Left lung (tissue), 10 donors: Measurements from ENCODE around the gene CEP97. TPM values are rescaled to one million over a fixed set of nuclear protein-coding genes. Genes with fewer than 3 reads are reported as not detected.

Experiments
- ATAC-seq: fragments of 200-7000 bp; cut with Tn5 transposase; one replicate; pipeline ENCODE4 v1.9.1; 2020; ENCODE audit warnings: moderate library complexity
- DNase-seq, 4 donors: peaks; one replicate each; pipeline ENCODE4 v3.0.0-alpha.2; 2013 to 2020
- H3K27ac ChIP-seq, 2 donors: fragments of 200-600 bp; sonication (generic) in 1 of 2; one replicate each; pipeline versions ENCODE4 v1.5.0 to v1.8.0; 2020 to 2021
- H3K27me3 ChIP-seq, 2 donors: fragments of 200-600 bp; sonication (generic) in 1 of 2; one replicate each; pipeline versions ENCODE4 v1.5.0 to v1.8.0; 2020 to 2021
- H3K36me3 ChIP-seq, 2 donors: fragments of 200-600 bp; sonication (generic) in 1 of 2; one replicate each; pipeline versions ENCODE4 v1.5.0 to v1.8.0; 2020 to 2021
- H3K4me1 ChIP-seq, 2 donors: fragments of 200-600 bp; one replicate each; pipeline ENCODE4 v1.8.0; 2021
- H3K4me3 ChIP-seq, 2 donors: fragments of 200-600 bp; sonication (generic) in 1 of 2; one replicate each; pipeline versions ENCODE4 v1.5.0 to v1.8.0; 2020 to 2021; ENCODE audit warnings: mild to moderate bottlenecking in 1 of 2
- H3K9me3 ChIP-seq, 2 donors: fragments of 200-600 bp; sonication (generic) in 1 of 2; one replicate each; pipeline versions ENCODE4 v1.5.0 to v1.8.0; 2020 to 2021
- intact Hi-C, 2 donors: fragments of 100-400 bp; cut with DNase I; formaldehyde crosslinking; loops; one replicate each; pipeline versions ENCODE4 v1.11.2 to v1.14.2; 2022
- polyA plus RNA-seq, 6 donors: library from polyadenylated mRNA; unstranded; fragments of 120-200 nt; gene quantifications; one replicate each; pipeline ENCODE4 v1.2.1, GENCODE V29; 2013; ENCODE audit not compliant: insufficient read length in 6 of 6
- total RNA-seq, 2 donors: library from RNA; stranded (reverse); fragmentation: NEBNext Ultra II Directional; extraction: Animal tissue kit (Norgen Biotek cat#: 25700); gene quantifications; one replicate each; pipeline ENCODE4 v1.2.1, GENCODE V29; 2021
- TF ChIP-seq, protein P1 (sequence below), 2 donors: fragments of 200-600 bp; sonication (generic) in 1 of 2; IDR thresholded peaks; one replicate each; pipeline versions ENCODE4 v1.5.0 to v1.8.0; 2021; ENCODE audit warnings: antibody characterized with exemption in 2 of 2
- donor health status: DM: no; HTN: yes; CAD: no.
- donor health status: DM: no; HTN: no; CAD: no.

CEP97 gene
- total and polyA plus RNA-seq, 8 donors = 8.5 to 23.7 (median 19.5) TPM

DNA sequence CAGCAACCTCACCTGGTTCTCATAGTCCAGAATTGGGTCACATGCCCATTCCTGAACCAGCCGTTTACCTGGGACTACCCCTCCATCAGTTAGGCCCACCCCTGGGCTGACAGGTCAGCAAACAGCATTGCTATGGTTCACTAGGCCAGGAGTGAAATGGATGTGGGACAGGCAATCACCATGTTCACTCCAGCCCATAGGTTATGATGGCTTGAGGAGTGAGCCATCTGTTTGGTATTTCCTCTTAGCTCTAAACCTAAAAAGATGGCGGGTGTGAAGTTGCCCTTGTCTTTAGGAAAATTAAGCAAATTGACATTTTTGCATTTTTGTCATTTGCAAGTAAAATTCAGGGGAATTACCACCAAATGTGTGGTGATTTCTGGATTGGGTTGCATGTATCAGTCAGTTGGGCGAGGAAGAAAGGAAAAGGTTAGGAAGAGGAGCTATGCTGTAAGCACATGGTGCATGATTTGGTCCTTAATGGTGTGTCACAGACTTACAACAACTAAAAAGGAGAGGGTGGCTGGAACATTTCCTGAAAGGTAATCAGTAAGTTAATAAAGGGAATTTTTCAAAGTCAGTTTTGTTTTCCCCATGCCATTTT, 71.8 kb downstream of the CEP97 start:
- ATAC-seq = no peak

DNA sequence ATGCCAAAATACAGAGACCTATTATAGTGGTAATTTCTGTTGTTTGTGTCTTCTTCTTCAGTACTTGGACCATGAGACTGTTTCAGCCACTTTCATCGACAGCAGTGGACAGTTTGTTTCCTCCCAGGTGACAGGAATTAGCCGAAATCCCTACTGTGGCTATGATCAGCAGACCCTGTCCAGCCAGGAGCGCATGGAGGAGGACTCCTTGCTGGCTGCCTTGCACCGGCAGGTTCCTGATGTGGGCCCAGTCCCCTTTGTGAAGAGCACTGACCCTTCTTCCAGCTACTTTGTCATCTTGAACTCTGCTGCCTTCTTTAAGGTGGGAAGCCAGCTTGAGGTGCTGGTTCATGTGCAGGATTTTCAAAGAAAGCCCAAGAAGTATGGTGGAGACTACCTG, 76.8 kb downstream of the CEP97 start:
- Histone ChIP-seq H3K27me3 (no peaks in the 10 kb centered on the region), H3K27ac (no peak overlapping the region), H3K9me3 (no peaks in the 10 kb centered on the region), H3K4me1 (peaks cover 0 to 9% of the 10 kb centered on the region in 2 donors), H3K4me3 (no peak overlapping the region), H3K36me3 (peaks cover 0 to 32% of the 10 kb centered on the region in 2 donors)
- intact Hi-C loops = no loop called here
- DNase-seq (no peak), ATAC-seq (no peak)
- TF ChIP-seq, protein P1, sequence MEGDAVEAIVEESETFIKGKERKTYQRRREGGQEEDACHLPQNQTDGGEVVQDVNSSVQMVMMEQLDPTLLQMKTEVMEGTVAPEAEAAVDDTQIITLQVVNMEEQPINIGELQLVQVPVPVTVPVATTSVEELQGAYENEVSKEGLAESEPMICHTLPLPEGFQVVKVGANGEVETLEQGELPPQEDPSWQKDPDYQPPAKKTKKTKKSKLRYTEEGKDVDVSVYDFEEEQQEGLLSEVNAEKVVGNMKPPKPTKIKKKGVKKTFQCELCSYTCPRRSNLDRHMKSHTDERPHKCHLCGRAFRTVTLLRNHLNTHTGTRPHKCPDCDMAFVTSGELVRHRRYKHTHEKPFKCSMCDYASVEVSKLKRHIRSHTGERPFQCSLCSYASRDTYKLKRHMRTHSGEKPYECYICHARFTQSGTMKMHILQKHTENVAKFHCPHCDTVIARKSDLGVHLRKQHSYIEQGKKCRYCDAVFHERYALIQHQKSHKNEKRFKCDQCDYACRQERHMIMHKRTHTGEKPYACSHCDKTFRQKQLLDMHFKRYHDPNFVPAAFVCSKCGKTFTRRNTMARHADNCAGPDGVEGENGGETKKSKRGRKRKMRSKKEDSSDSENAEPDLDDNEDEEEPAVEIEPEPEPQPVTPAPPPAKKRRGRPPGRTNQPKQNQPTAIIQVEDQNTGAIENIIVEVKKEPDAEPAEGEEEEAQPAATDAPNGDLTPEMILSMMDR (IDR thresholded peaks at IDR 0.05) = no peak

More for the DNA sequence above, 71.8 kb downstream of the CEP97 start:
- H3K4me3 ChIP-seq = no peak overlapping the region
- TF ChIP-seq, protein P1 (IDR thresholded peaks at IDR 0.05) = no peak
- no peak for DNase-seq
- H3K27ac ChIP-seq = no peak overlapping the region
- H3K4me1 ChIP-seq = peaks cover 0 to 5% of the 10 kb centered on the region in 2 donors
- no peaks in the 10 kb centered on the region for H3K27me3 ChIP-seq
- H3K9me3 ChIP-seq = peaks cover 0 to 6% of the 10 kb centered on the region in 2 donors
- intact Hi-C loops = no loop called here
- H3K36me3 ChIP-seq = peaks cover 0 to 45% of the 10 kb centered on the region in 2 donors

DNA sequence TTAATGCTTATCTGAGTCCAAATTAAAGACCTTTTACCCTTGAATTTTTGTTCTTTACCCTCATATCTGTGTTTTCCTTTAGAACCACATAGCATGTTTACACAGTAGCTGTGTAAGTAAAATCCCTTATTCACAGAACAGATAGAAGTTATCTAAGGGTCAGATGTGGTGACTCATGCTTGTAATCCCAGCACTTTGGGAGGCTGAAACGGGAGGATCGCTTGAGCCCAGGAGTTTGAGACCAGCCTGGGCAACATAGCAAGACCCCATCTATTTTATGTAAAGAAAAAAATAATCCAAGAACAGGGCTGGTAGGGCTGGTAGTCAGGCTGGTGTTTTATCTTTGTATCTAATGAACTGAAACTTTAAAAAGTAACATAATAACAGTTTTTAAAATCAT, 77.8 kb downstream of the CEP97 start:
- TF ChIP-seq, protein P1 (IDR thresholded peaks at IDR 0.05) = no peak
- Histone ChIP-seq H3K36me3 (peaks cover 0 to 33% of the 10 kb centered on the region in 2 donors), H3K9me3 (no peaks in the 10 kb centered on the region), H3K4me3 (no peak overlapping the region), H3K4me1 (peaks cover 0 to 9% of the 10 kb centered on the region in 2 donors), H3K27me3 (no peaks in the 10 kb centered on the region), H3K27ac (no peak overlapping the region)
- ATAC-seq = no peak
- DNase-seq = no peak
- intact Hi-C loops = no loop called here

DNA sequence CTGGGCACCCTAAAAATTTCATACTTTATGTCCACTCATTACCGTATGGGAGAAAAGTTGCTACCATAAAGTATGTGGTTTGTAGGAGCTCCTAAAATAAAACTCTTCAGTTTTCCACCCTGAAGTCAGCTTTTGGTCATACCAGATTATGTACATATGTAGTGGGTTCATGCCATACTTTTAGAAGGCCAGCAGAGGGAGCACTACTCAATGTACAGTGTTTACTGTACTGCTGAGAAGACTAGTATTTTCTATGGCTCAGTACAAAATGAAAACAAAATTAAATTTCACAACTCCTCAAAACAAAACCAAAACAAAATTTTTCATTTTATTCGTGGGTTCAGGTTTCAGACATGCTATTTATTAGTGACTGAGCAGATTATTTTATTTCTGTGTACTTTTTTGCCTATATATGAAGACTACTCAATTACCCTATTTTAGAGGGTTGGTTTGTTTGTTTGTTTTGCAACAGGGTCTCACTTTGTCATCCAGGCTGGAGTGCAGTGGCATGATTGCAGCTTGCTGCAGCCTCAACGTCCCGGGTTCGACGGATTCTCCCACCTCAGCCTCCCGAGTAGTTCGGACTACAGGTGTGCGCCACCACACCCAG, 78.9 kb downstream of the CEP97 start:
- peak; percentile 100 for ATAC-seq
- TF ChIP-seq, protein P1 (IDR thresholded peaks at IDR 0.05) = peak; percentile 83 to 85

DNA sequence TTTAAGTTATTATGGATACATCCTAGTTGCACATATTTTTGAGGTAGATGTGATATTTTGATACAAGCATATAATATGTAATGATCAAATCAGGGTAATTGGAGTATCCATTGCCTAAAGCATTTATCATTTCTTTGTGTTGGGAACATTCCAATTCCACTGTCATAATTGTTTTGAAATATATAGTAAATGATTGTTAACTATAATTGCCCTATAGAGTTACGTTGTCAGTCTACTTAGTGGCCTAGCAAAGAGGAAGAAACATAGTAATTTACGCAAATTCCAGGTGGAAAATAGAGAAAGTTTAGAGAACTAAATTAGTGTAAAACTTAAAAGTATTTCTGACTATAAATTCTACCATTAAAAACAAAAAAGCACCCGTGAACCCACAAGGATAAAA, 79.5 kb downstream of the CEP97 start:
- Histone ChIP-seq H3K9me3 (no peaks in the 10 kb centered on the region), H3K27me3 (no peaks in the 10 kb centered on the region), H3K4me1 (peaks cover 0 to 10% of the 10 kb centered on the region in 2 donors), H3K36me3 (peaks cover 0 to 35% of the 10 kb centered on the region in 2 donors), H3K4me3 (no peak overlapping the region), H3K27ac (no peak overlapping the region)
- ATAC-seq = no peak
- intact Hi-C loops = no loop called here
- no peak for DNase-seq
- TF ChIP-seq, protein P1 (IDR thresholded peaks at IDR 0.05) = no peak

More for the DNA sequence above, 78.9 kb downstream of the CEP97 start:
- peaks cover 0 to 40% of the 10 kb centered on the region in 2 donors for H3K36me3 ChIP-seq
- intact Hi-C loops = no loop called here
- H3K27me3 ChIP-seq = no peaks in the 10 kb centered on the region
- H3K27ac ChIP-seq = no peak overlapping the region
- H3K4me3 ChIP-seq = no peak overlapping the region
- no peaks in the 10 kb centered on the region for H3K9me3 ChIP-seq
- H3K4me1 ChIP-seq = peaks cover 0 to 9% of the 10 kb centered on the region in 2 donors
- DNase-seq = peak in 2 of 4 donors; percentile 60 to 77
